HG02938 (cell line): Measurements from ENCODE around the gene RNASEH2B.

Experiments used
- ATAC-seq: cut with Tn5 transposase; IDR thresholded peaks from one replicate; pipeline ENCODE4 v1.9.1; 2021; ENCODE audit warnings: mild to moderate bottlenecking, moderate library complexity; ENCODE audit not compliant: unreplicated experiment

RNASEH2B gene

DNA sequence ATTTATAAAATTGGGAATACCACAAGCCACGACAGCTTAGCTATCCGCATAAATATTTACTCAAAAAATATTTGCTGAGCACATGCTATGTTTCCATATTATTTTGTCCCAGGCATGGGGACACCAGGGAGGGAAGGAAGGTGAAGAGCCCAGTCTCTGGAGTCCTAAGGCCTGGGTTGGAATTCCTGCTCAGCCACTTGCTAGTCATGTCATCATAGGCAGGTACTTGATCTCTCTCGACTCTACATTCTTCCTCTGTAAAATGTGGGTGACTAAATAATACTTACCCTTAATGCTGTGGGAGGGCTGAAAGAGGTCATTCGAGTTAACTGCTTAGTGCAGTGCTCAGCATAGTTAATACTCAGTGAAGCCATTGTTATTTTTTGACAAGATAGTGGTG is 4.3 kb upstream of the RNASEH2B start:
- no peak for ATAC-seq

- no peak for ATAC-seq
Observed at GRCh38 chr13:50907781-50908180, 1.8 kb upstream of the RNASEH2B start.

GRCh38 chr13:50908371-50908770 is 1.2 kb upstream of the RNASEH2B start:
- no peak for ATAC-seq

GRCh38 chr13:50910485-50910805 is 854 bp downstream of the RNASEH2B start:
- no peak for ATAC-seq

- no peak for ATAC-seq
Observed at GRCh38 chr13:50911081-50911631, 1.6 kb downstream of the RNASEH2B start.

GRCh38 chr13:50911937-50912795 is 2.6 kb downstream of the RNASEH2B start:
- peak; percentile 42 for ATAC-seq

DNA sequence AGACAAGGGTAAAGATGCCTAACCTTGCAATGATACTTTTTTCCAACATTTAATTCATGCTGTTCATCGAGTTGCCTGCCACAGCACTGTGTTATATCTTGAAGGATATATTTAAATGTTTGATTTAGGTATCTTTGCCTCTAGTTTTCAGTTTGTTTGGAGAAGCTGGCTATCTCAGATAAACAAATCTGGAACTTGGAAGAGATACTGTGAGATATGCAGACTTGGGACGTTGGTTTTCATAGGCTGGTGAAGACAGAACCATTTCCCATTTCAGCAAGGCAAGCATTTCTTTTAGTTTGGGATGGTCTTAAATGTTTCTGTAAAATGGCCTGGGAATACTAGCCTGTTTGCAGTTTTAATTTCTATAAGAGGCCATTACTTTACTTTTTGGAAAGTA is 3.3 kb downstream of the RNASEH2B start:
- ATAC-seq, result no peak

GRCh38 chr13:50914176-50914700 is 4.6 kb downstream of the RNASEH2B start:
- ATAC-seq, result no peak

DNA sequence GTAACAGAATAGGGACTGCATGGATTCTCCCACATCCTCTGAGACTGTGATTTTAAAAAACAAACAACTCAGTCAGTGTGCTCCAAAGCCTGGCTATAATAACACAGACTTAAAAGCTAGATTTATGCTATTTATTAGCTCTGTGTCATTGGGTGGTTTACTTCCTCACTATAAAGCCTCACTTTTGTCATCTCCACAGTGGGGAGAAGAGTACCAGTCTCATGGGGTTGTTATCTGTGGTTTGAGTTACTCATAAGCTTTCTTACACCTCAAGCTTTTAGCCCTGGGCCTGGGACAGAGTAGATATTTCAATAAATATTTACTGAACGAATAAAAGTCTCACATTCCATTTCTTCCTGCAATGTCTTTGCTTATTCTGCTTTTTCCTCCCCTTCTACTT is 5.3 kb downstream of the RNASEH2B start:
- no peak for ATAC-seq

DNA sequence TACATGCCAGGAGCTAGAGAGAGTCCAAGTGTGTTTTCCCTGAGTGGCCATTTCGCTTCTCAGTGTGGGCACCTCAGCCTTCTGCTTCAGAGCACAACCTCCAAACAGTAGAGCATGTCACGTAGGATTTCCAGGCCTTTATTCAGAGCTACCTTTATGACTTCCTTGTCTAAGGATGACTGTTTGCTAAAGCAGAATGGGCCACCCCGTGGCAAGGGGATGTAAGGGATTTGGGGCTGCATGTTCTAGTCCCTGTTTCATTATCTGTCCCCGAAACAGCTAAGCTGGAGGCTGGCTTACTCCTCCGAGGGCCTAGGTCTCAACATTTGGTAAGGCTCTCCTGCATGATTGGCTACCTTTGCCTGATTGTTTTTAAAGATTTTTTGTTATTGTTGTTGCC is 6.0 kb downstream of the RNASEH2B start:
- ATAC-seq, result no peak

DNA sequence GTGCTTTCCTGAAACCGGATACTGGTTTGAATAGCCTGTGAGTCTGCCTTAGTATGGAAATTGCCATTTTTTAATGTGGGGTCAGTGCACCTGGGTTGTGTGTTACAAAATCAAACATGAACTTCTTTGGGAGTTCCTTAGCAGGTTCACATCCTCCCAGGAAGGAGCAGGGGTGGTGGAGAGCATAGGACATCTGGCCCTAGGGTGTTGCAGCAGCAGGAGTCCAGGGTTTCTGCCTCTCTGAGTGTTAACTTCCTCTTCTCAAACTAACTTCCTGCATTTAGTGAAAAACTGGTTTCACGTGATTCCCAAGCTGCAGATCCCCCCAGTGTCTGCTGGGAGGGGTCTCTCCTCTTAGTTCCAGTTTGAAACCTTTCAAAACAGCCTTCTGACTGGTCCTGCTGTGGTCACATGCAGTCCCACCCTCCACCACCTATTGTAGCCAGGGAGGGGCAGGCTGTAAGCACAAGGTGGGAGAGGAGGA is 7.2 kb downstream of the RNASEH2B start:
- ATAC-seq, result no peak

DNA sequence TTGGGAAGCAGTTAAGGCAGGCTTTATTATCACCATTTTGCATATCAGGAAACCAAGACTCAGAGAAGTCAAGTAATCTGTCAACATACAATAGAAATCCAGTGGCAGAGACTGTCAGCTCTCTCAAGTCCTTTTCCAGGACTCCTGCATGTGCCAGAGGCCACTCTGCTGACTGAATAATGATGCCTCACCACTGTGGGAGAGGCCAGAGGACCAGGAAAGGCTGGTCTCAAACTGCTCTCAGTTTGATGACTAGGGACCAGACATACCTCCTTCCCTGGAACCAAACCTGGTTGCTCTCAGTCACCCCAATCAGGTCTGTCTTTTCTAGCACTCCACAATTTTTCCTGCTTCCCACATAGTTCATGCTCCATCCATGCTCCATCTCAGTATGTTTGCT is 8.0 kb downstream of the RNASEH2B start:
- no peak for ATAC-seq

- ATAC-seq, result no peak
Observed at GRCh38 chr13:50918567-50918966, 9.0 kb downstream of the RNASEH2B start.

GRCh38 chr13:50919277-50919676 is 9.7 kb downstream of the RNASEH2B start:
- ATAC-seq, result no peak

- ATAC-seq, result no peak
Observed at GRCh38 chr13:50921706-50922105, 12.1 kb downstream of the RNASEH2B start.

DNA sequence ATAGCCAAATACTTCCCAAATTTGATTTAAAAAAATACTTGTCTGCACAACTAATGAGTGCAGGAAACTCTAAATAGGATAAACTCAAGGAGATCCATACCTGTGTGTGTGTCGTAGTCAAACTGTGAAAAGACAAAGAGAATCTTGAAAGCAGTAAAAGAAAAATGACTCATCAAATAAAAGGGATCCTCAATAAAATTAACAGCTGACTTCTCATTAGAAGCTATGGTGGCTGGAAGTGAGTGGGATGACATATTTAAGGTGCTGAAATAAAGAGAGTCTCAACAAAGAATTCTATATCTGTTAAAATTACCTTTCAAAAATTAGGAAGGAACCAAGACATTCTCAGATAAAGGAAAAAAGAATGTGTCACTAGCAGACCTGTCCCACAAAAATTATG is 13.7 kb downstream of the RNASEH2B start:
- no peak for ATAC-seq

GRCh38 chr13:50924025-50924424 is 14.4 kb downstream of the RNASEH2B start:
- no peak for ATAC-seq

GRCh38 chr13:50927701-50928100 is 18.1 kb downstream of the RNASEH2B start:
- no peak for ATAC-seq

- ATAC-seq, result no peak
Observed at GRCh38 chr13:50928102-50928501, 18.5 kb downstream of the RNASEH2B start.

DNA sequence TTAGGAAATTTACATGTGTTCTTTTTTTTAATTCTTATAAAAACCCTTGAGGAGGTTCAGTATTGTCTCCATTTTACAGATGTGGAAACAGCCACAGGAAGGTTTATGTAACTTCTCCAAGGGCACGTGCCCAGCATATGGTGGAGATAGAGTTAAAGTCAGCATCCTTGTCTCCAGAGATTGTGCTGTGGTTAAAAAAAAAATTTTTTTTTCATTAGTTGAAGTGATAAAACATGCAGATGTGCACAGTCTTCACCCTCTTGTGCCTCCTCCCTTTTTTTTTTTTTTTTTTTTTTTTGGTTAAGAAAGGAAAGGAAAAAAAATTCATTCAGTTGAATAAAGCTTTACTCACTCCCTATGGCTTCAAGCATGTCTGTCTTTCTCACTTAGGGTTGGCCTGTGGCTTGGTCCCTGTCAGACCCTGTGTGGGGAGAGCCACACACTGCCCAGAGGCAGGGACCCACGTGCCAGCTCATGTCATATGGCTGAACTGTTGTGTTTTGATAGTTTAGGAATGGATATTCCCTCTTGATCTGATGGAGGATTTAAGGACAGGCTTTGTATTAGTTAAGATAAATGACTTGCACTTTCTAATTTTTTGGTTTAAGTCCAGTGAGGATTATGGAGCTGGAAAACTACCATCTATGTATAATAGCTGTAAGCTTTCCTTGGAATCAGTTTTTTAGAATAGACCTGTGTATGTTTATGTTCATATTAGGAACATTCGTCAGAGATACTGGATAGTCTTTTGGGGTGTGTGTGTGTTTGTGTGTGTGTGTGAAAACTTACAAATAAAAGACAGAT is 19.3 kb downstream of the RNASEH2B start:
- ATAC-seq, result no peak

DNA sequence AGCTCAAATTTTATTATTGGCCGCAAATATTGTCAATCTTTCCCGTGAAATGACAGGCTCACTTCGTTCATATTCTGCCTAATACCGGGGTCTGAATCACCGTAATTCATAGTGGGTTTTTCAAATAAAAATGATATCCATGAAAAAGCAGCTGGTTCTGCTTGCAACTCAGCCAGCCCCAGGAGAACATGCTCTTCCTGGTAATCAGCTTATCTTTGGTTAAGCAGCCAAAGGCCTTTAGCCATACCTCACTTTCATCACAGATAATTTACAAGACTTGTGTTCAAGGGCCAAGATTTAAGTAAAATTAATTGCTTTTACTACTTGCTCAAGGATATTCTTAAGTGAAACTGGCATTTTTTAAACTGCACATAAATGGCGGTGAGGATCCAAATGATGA is 22.5 kb downstream of the RNASEH2B start:
- no peak for ATAC-seq
